Adrenal gland (tissue), 12 donors: ENCODE data around the gene UBR1. TPM values are rescaled to one million over a fixed set of nuclear protein-coding genes. Genes with fewer than 3 reads are reported as not detected.

Experiments
- DNase-seq, 7 donors: peaks; one replicate each; pipeline ENCODE4 v3.0.0-alpha.2; 2019 to 2020
- H3K27ac ChIP-seq, 5 donors: fragments of 200-600 bp; sonication (generic) in 4 of 5; 1 replicate in 3 of 5; 2 replicates in 2 of 5; pipeline versions ENCODE4 v1.5.1 to v1.8.0; 2016 to 2020; ENCODE audit warnings: mild to moderate bottlenecking in 1 of 5
- H3K27me3 ChIP-seq: fragments of 200-600 bp; 2 replicates; pipeline ENCODE4 v1.8.0; 2021
- H3K36me3 ChIP-seq, 2 donors: fragments of 200-600 bp; replicated peaks in 1 of 2; 1 replicate in 1 of 2; 2 replicates in 1 of 2; pipeline versions ENCODE4 v1.5.1 to v1.8.0; 2018 to 2022
- H3K4me1 ChIP-seq, 2 donors: fragments of 200-600 bp; replicated peaks in 1 of 2; 1 replicate in 1 of 2; 2 replicates in 1 of 2; pipeline versions ENCODE4 v1.5.1 to v1.8.0; 2018 to 2021
- H3K4me3 ChIP-seq, 4 donors: fragments of 200-600 bp; sonication (generic) in 3 of 4; one replicate each; pipeline ENCODE4 v1.5.1; 2016 to 2018
- H3K9me3 ChIP-seq, 3 donors: fragments of 200-600 bp; sonication (generic) in 1 of 3; replicated peaks in 1 of 3; 1 replicate in 2 of 3; 2 replicates in 1 of 3; pipeline versions ENCODE4 v1.5.1 to v1.8.0; 2016 to 2021
- POLR2A ChIP-seq, 2 donors: fragments of 450-650 bp; IDR thresholded peaks; one replicate each; pipeline ENCODE4 v1.6.1; 2017; ENCODE audit warnings: antibody characterized with exemption in 2 of 2, mild to moderate bottlenecking in 2 of 2, moderate library complexity in 1 of 2
- WGBS, 4 donors: extraction: QIAGEN DNeasy Blood & Tissue Kit in 2 of 4; methylation state at CpG; one replicate each; pipeline versions ENCODE4 v1.1.5 to v1.1.7; 2013 to 2017; 5-methylcytosine and 5-hydroxymethylcytosine counted together
- intact Hi-C, 2 donors: fragments of 100-400 bp; cut with DNase I; formaldehyde crosslinking; loops; one replicate each; pipeline versions ENCODE4 v1.14.1 to v1.15.0; 2022 to 2023
- polyA plus RNA-seq, 3 donors: library from polyadenylated mRNA; stranded (reverse); fragments of 200-250 nt in 2 of 3; fragments of 350-450 nt in 1 of 3; fragmentation: Illumina TruSeq in 1 of 3; extraction: RNeasy Lipid Tissue Mini Kit (QIAGEN cat#74804) in 1 of 3; gene quantifications; one replicate each; pipeline ENCODE4 v1.2.3, GENCODE V29; 2013 to 2014
- total RNA-seq, 9 donors: library from RNA; depleted of rRNA in 4 of 9; stranded (reverse); fragments of >200 nt in 4 of 9; fragments of 120-200 nt in 1 of 9; fragmentation: NEBNext Ultra II Directional in 1 of 9; extraction: Animal tissue kit (Norgen Biotek cat#: 25700) in 1 of 9; gene quantifications; one replicate each; pipeline versions ENCODE4 v1.1.0 to v1.2.4, GENCODE V29; 2013 to 2023
- TF ChIP-seq, protein P1 (sequence below), 6 experiments: fragments of 450-650 bp in 4 of 6; fragments of 200-600 bp in 2 of 6; sonication (generic) in 1 of 6; IDR thresholded peaks; 1 replicate in 5 of 6; 2 replicates in 1 of 6; pipeline versions ENCODE4 v1.5.1 to v1.8.0; 2016 to 2021; ENCODE audit warnings: antibody characterized with exemption in 6 of 6, mild to moderate bottlenecking in 2 of 6, moderate library complexity in 1 of 6
- donor health status: healthy with polysubstance abuse.
- donor health status: Bipolar disorder and iron deficiency.
- donor health status: DM: yes; HTN: yes; CAD: no.
- donor health status: DM: no; HTN: no; CAD: no.
- donor health status: DM: no; HTN: no; CAD: no.
- donor health status: DM: yes; HTN: yes; CAD: no.

The UBR1 gene
- total and polyA plus RNA-seq, 12 donors = 3.9 to 37.9 (median 21.6) TPM

- H3K4me1 ChIP-seq = peaks cover 4 to 17% of the 10 kb centered on the region in 2 donors
Measured at GRCh38 chr15:43100971-43101370, 4.9 kb downstream of the UBR1 start.

DNA sequence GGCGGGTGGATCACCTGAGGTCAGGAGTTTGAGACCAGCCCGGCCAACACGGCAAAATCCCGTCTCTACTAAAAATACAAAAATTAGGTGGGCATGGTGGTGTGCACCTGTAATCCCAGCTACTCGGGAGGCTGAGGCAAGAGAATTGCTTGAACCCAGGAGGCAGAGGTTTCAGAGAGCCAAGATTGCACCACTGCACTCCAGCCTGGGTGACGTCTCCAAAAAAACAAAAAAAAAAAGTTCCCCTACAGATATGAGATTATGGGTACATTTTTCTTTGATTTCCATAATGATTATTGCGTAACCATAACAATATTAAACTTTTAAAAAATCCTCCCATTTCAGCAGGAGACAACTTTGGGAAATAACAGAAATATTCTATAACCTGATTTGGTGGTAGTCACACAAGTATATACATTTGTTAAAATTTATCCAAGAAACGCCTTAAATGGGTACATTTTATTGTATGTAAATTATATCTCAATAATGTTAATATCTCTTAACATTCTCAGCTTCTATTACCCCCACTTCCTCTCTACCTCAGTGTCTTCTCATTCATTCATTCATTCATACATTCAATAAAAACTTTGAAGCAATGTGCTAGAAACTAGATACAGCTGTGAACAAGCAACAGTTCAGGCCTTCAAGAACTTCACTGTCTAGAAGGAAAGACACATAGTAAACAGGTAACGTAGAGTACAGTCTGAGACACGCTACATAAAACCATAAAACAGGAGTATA, 6.6 kb downstream of the UBR1 start:
- Histone ChIP-seq H3K36me3 (peaks cover 0 to 13% of the 10 kb centered on the region in 2 donors), H3K9me3 (no peaks in the 10 kb centered on the region), H3K27me3 (no peaks in the 10 kb centered on the region), H3K4me1 (peaks cover 0 to 13% of the 10 kb centered on the region in 2 donors), H3K27ac (no peak overlapping the region), H3K4me3 (no peak overlapping the region)
- intact Hi-C loops = no loop called here
- no peak for TF ChIP-seq POLR2A (IDR thresholded peaks at IDR 0.05)
- TF ChIP-seq, protein P1, sequence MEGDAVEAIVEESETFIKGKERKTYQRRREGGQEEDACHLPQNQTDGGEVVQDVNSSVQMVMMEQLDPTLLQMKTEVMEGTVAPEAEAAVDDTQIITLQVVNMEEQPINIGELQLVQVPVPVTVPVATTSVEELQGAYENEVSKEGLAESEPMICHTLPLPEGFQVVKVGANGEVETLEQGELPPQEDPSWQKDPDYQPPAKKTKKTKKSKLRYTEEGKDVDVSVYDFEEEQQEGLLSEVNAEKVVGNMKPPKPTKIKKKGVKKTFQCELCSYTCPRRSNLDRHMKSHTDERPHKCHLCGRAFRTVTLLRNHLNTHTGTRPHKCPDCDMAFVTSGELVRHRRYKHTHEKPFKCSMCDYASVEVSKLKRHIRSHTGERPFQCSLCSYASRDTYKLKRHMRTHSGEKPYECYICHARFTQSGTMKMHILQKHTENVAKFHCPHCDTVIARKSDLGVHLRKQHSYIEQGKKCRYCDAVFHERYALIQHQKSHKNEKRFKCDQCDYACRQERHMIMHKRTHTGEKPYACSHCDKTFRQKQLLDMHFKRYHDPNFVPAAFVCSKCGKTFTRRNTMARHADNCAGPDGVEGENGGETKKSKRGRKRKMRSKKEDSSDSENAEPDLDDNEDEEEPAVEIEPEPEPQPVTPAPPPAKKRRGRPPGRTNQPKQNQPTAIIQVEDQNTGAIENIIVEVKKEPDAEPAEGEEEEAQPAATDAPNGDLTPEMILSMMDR (IDR thresholded peaks at IDR 0.05) = no peak
- WGBS, 4 donors = 96 to 99% (median 98%) methylated on average over 10 of the region's 10 CpGs
- no peak for DNase-seq

More at GRCh38 chr15:43100971-43101370, 4.9 kb downstream of the UBR1 start:
- intact Hi-C loops = no loop called here
- H3K36me3 ChIP-seq = peaks cover 0 to 13% of the 10 kb centered on the region in 2 donors
- no peak overlapping the region for H3K27ac ChIP-seq
- TF ChIP-seq POLR2A (IDR thresholded peaks at IDR 0.05) = no peak
- TF ChIP-seq, protein P1 (IDR thresholded peaks at IDR 0.05) = no peak
- H3K27me3 ChIP-seq = no peaks in the 10 kb centered on the region
- DNase-seq = no peak
- no peak overlapping the region for H3K4me3 ChIP-seq
- H3K9me3 ChIP-seq = no peaks in the 10 kb centered on the region

DNA sequence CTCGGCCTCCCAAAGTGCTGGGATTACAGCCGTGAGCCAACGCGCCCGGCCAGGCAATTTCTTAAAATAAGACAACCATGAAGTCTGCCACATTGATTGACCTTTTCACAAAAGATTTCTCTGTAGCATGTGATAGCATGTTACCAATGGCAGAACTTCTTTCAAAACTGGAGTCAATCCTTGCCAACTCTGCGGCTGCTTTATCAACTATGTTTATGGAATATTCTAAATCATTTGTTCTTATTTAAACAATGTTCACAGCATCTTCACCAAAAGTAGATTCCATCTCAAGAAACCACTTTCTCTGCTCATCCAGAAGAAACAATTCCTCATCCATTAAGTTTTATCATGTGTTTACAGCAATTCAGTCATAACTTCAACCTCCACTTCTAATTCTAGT, 9.4 kb downstream of the UBR1 start:
- H3K27ac ChIP-seq = no peak overlapping the region
- intact Hi-C loops = no loop called here
- no peaks in the 10 kb centered on the region for H3K27me3 ChIP-seq
- H3K4me3 ChIP-seq = no peak overlapping the region
- H3K36me3 ChIP-seq = peaks cover 0 to 13% of the 10 kb centered on the region in 2 donors
- H3K4me1 ChIP-seq = peaks cover 0 to 5% of the 10 kb centered on the region in 2 donors
- DNase-seq = no peak
- 97 to 100% (median 99%) methylated on average over 5 to 6 of the region's 6 CpGs for WGBS, 4 donors
- no peaks in the 10 kb centered on the region for H3K9me3 ChIP-seq
- TF ChIP-seq POLR2A (IDR thresholded peaks at IDR 0.05) = no peak
- TF ChIP-seq, protein P1 (IDR thresholded peaks at IDR 0.05) = no peak

DNA sequence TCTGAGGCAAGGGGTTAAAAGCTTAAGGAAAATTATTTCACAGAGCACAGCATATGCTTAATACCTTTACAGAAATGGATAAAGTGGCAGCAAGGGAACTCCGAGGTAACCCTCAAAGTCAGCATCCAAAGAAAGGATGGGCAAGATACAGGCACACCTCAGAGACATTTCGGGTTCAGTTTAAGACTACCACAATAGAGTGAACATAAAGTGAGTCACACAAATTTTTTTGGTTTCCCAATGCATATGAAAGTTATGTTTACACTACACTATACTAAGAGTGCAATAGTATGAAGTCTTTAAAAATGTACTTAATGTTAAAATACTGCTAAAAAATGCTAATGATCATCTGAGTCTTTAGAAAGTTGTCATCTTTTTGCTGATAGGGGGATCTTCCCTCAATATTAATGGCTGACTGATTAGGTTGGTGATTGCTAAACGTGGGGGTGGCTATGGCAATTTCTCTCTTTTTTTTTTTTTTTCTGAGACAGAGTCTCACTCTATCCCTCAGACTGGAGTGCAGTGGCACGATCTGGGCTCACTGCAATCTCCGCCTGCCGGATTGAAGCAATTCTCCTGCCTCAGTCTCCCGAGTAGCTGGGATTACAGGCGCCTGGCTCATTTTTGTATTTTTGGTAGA, 10.0 kb downstream of the UBR1 start:
- H3K9me3 ChIP-seq = no peaks in the 10 kb centered on the region
- DNase-seq = no peak
- 93 to 95% (median 93%) methylated on average over 8 of the region's 8 CpGs for whole genome bisulfite sequencing, 4 donors
- intact Hi-C loops = no loop called here
- peaks cover 0 to 5% of the 10 kb centered on the region in 2 donors for H3K4me1 ChIP-seq
- H3K27ac ChIP-seq = no peak overlapping the region
- H3K27me3 ChIP-seq = no peaks in the 10 kb centered on the region
- H3K4me3 ChIP-seq = no peak overlapping the region
- H3K36me3 ChIP-seq = peaks cover 0 to 9% of the 10 kb centered on the region in 2 donors
- TF ChIP-seq, protein P1 (IDR thresholded peaks at IDR 0.05) = no peak
- TF ChIP-seq POLR2A (IDR thresholded peaks at IDR 0.05) = no peak
